GM19463 (cell line): ENCODE data around the gene HNRNPA1L2.
"Not testable (repeated sequence)": the region's sequence is repeated elsewhere in the genome, so short reads cannot be mapped to it uniquely, and the experiment has no call there.

Source experiments
- ATAC-seq: cut with Tn5 transposase; IDR thresholded peaks from one replicate; pipeline ENCODE4 v1.9.1; 2021; ENCODE audit warnings: mild to moderate bottlenecking, moderate library complexity; ENCODE audit not compliant: unreplicated experiment

The HNRNPA1L2 gene

GRCh38 chr13:52642131-52642530 lies at the start of gene HNRNPA1L2:
HNRNPA1L2 (plus strand) TSS chr13:52642431; CDS start chr13:52642493, 62 bp downstream.
- ATAC-seq, result no peak

GRCh38 chr13:52593175-52593574 lies 49.1 kb upstream of the HNRNPA1L2 start:
- ATAC-seq, result not testable (repeated sequence)

- peak; percentile 54 for ATAC-seq
These were observed 48.4 kb upstream of the HNRNPA1L2 start for GRCh38 chr13:52593812-52594211.

- not testable (repeated sequence) for ATAC-seq
These were observed 47.9 kb upstream of the HNRNPA1L2 start for GRCh38 chr13:52594295-52594694.

- ATAC-seq, result no peak
These were observed 44.6 kb upstream of the HNRNPA1L2 start for GRCh38 chr13:52597676-52598075.

GRCh38 chr13:52599037-52599847 lies 43.0 kb upstream of the HNRNPA1L2 start:
- ATAC-seq, result peak; percentile 18

GRCh38 chr13:52599848-52600603 lies 42.2 kb upstream of the HNRNPA1L2 start:
- peak; percentile 93 for ATAC-seq

- no peak for ATAC-seq
These were observed 41.6 kb upstream of the HNRNPA1L2 start for GRCh38 chr13:52600666-52601065.

- not testable (repeated sequence) for ATAC-seq
These were observed 38.9 kb upstream of the HNRNPA1L2 start for GRCh38 chr13:52603316-52603715.

- ATAC-seq, result not testable (repeated sequence)
These were observed 36.1 kb upstream of the HNRNPA1L2 start for GRCh38 chr13:52606126-52606525.

GRCh38 chr13:52606795-52607194 lies 35.4 kb upstream of the HNRNPA1L2 start:
- ATAC-seq, result not testable (repeated sequence)

GRCh38 chr13:52608184-52608583 lies 34.0 kb upstream of the HNRNPA1L2 start:
- not testable (repeated sequence) for ATAC-seq

GRCh38 chr13:52609013-52609606 lies 33.1 kb upstream of the HNRNPA1L2 start:
- peak; percentile 78 for ATAC-seq

- not testable (repeated sequence) for ATAC-seq
These were observed 32.1 kb upstream of the HNRNPA1L2 start for GRCh38 chr13:52610158-52610557.

- no peak for ATAC-seq
These were observed 27.0 kb upstream of the HNRNPA1L2 start for GRCh38 chr13:52615134-52615801.

- ATAC-seq, result no peak
These were observed 26.4 kb upstream of the HNRNPA1L2 start for GRCh38 chr13:52615812-52616211.

GRCh38 chr13:52617070-52618060 lies 24.9 kb upstream of the HNRNPA1L2 start:
- peak; percentile 98 for ATAC-seq

- peak; percentile 80 for ATAC-seq
These were observed 11.0 kb upstream of the HNRNPA1L2 start for GRCh38 chr13:52631083-52631690.

- ATAC-seq, result no peak
These were observed 3.4 kb upstream of the HNRNPA1L2 start for GRCh38 chr13:52638666-52639328.
